BJ (cell line): ENCODE results near the gene RBM46. TPM values are rescaled to one million over a fixed set of nuclear protein-coding genes. Genes with fewer than 3 reads are reported as not detected.

Experiments
- CTCF ChIA-PET: fragments of 350-600 bp; formaldehyde crosslinking; extraction: SDS; loops from one replicate; lab custom pipeline; 2021; ENCODE audit warnings: antibody characterized with exemption, inconsistent platforms; lab: Yijun Ruan, JAX
- POLR2A ChIA-PET: fragments of 300-600 bp; sonication (Branson Sonifier 250); formaldehyde crosslinking; extraction: SDS; loops from one replicate; lab custom pipeline; 2021; ENCODE audit warnings: antibody characterized with exemption; lab: Charles Lee
- DNase-seq: peaks from one replicate; pipeline ENCODE4 v3.0.0-alpha.2; 2011; ENCODE audit warnings: low read depth
- H3K27me3 ChIP-seq: 2 replicates; pipeline ENCODE4 v1.6.0; 2011; ENCODE audit warnings: low read length; ENCODE audit not compliant: control insufficient read depth, insufficient read depth
- H3K36me3 ChIP-seq: 2 replicates; pipeline ENCODE4 v1.5.1; 2011; ENCODE audit warnings: low read length; ENCODE audit not compliant: control insufficient read depth, insufficient read depth
- H3K4me3 ChIP-seq: 2 replicates; pipeline ENCODE4 v1.5.1; 2011; ENCODE audit warnings: low read depth, mild to moderate bottlenecking, control low read depth, low read length
- CTCF ChIP-seq: IDR thresholded peaks from 2 replicates; pipeline ENCODE4 v1.5.1; 2011; ENCODE audit warnings: low read depth, mild to moderate bottlenecking, control low read depth, inconsistent platforms, low read length, moderate library complexity; ENCODE audit not compliant: insufficient read depth
- polyA plus RNA-seq: library from polyadenylated mRNA; depleted of rRNA; stranded (reverse); fragments of >200 nt; gene quantifications from 2 replicates; pipeline ENCODE4 v1.2.3, GENCODE V29; 2011

The RBM46 gene
- polyA plus RNA-seq, 1 experiment, result not detected

GRCh38 chr4:154836030-154836429 lies 55.0 kb downstream of the RBM46 start:
- no peaks in the 10 kb centered on the region for H3K27me3 ChIP-seq
- TF ChIP-seq CTCF, result no peak
- DNase-seq, result no peak
- H3K36me3 ChIP-seq, result no peaks in the 10 kb centered on the region
- H3K4me3 ChIP-seq, result no peak overlapping the region
- ChIA-PET POLR2A (no interaction called here), CTCF (no interaction called here)

DNA sequence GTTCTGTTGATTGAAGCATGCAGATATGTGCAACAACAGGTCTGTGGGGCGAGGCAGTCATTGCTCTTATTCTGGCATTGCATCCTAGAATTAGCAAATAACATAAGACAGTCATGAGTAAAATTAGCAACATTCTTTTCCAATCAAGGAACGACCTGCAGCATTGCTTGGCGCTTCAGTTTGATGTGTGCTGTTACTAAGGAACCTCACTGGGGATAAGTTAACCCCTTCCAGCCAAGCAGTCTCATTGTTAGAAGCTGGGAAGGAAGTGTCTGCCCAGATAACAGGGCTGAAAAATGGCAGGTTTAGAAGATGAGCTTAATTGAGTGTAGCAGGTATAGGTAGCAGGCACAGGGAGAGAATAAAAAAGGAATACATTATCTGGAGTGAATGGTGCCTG lies 55.4 kb downstream of the RBM46 start:
- H3K27me3 ChIP-seq, result no peaks in the 10 kb centered on the region
- no peaks in the 10 kb centered on the region for H3K36me3 ChIP-seq
- TF ChIP-seq CTCF, result no peak
- no peak for DNase-seq
- no peak overlapping the region for H3K4me3 ChIP-seq
- CTCF ChIA-PET, result no interaction called here
- POLR2A ChIA-PET, result no interaction called here

- CTCF ChIA-PET, result no interaction called here
- DNase-seq, result no peak
- H3K4me3 ChIP-seq, result no peak overlapping the region
- POLR2A ChIA-PET, result no interaction called here
- no peak for TF ChIP-seq CTCF
- no peaks in the 10 kb centered on the region for H3K36me3 ChIP-seq
- no peaks in the 10 kb centered on the region for H3K27me3 ChIP-seq
Observed at GRCh38 chr4:154838155-154838554, 57.1 kb downstream of the RBM46 start.

DNA sequence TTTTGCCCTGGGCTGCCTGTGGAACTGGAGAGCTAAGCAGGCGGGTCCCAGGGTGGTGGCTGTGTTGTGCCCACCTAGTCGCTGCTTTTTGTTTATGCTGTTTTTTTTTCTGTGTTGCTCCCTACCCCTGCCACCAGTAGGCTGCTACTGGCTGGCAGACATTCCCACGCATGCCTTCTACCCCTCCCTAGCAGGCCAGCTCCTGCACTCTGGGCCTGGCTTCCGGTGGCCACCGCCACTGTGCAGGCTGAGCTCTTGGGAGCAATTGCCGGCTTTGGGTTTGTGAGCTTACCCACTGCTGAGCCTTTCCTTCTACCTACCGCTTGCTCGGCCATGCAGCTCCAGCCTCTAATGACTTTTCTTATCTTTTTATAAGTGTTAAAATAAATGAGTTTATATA lies 57.6 kb downstream of the RBM46 start:
- H3K4me3 ChIP-seq, result no peak overlapping the region
- no peaks in the 10 kb centered on the region for H3K36me3 ChIP-seq
- ChIA-PET CTCF (no interaction called here), POLR2A (no interaction called here)
- H3K27me3 ChIP-seq, result no peaks in the 10 kb centered on the region
- DNase-seq, result no peak
- TF ChIP-seq CTCF, result no peak

DNA sequence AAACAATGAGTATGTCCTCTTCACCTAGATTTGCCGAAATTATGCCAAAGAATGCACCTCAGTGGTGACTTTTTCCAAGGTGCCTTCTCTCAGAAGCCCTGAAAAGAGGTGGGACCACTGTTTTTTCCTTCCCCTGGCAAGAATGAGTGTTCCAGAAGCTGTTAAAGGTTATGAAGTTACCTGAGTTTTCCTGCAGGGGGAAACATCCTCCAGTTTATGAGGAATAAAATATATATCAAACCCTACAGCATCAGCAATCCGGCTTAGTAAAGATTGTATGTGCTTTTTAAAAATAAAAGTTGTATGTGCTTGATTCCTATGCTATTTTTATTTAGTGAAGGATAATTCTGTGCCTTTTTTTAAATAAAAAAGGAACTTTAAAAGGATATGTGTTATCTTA lies 73.3 kb downstream of the RBM46 start:
- TF ChIP-seq CTCF, result no peak; the same call in 1 of the 2 replicates
- Histone ChIP-seq H3K36me3 (no peaks in the 10 kb centered on the region), H3K27me3 (no peaks in the 10 kb centered on the region), H3K4me3 (no peak overlapping the region)
- ChIA-PET CTCF (no interaction called here), POLR2A (no interaction called here)
- DNase-seq, result no peak
